ENCODE data around the gene TRIOBP. TPM values are rescaled to one million over a fixed set of nuclear protein-coding genes. Genes with fewer than 3 reads are reported as not detected.

TRIOBP gene
- total and polyA plus RNA-seq, 2 of the 13 experiments (the other 11 are each of a cell fraction or from before 2014, with no cell fraction given): 6.1 to 15.4 TPM

DNA sequence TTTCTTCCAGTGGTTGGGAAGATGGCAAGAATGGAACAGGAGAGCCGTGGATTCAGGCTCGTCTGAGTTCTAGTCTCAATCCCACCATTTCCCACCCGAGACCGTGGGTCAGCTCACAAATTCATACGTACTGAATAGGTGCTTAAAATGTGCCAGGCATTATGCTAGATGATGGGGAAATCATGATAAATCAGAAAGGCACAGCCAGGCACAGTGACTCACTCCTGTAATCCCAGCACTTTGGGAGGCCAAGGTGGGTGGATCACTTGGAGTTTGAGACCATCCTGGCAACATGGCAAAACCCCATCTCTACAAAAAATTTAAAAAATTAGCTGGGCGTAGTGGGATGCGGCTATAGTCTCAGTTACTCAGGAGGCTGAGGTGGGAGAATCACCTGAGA is 7.1 kb downstream of the TRIOBP start (continued):
- TF ChIP-seq YEATS4 (CRISPR knock-in tag; IDR thresholded peaks at IDR 0.05; ENCODE audit: borderline replicate concordance) (no peak), ZNF678 (CRISPR knock-in tag; IDR thresholded peaks at IDR 0.05) (no peak), TFDP2 (CRISPR knock-in tag; IDR thresholded peaks at IDR 0.05) (no peak), ZNF12 (CRISPR knock-in tag; IDR thresholded peaks at IDR 0.05) (no peak)

- Histone ChIP-seq H2AFZ (ENCODE audit: low read length) (no peak overlapping the region), H4K20me1 (ENCODE audit: insufficient read depth, low read length) (no peaks in the 10 kb centered on the region), H3K4me3 (replicated peaks in 1 of 3; ENCODE audit: insufficient read depth in 1 of 3, low read depth in 2 of 3, low read length in 3 of 3) (no peak overlapping the region), H3K9me3 (ENCODE audit: low read length) (no peaks in the 10 kb centered on the region), H3K27ac (ENCODE audit: extremely low read length, insufficient read depth, low read length) (no peak overlapping the region), H3K4me2 (ENCODE audit: low read depth, low read length) (no peak overlapping the region), H3K9ac (ENCODE audit: insufficient read depth, low read depth, low read length) (no peak overlapping the region), H3K4me1 (ENCODE audit: insufficient read depth, low read length) (no peaks in the 10 kb centered on the region), H3K27me3 (ENCODE audit: control insufficient read depth in 1 of 2, insufficient read depth in 2 of 2, low read length in 2 of 2) (no peaks in the 10 kb centered on the region), H3K79me2 (ENCODE audit: insufficient read depth, low read length) (no peaks in the 10 kb centered on the region), H3K36me3 (replicated peaks in 1 of 2; ENCODE audit: control insufficient read depth in 1 of 2, insufficient read depth in 2 of 2, low read length in 2 of 2) (peaks cover 0 to 2% of the 10 kb centered on the region in 2 experiments; a peak in 1 of 5 replicates)
- no TSS peak for BruUV-seq (replicated peaks)
- ATAC-seq (no peak), FAIRE-seq (no peak), DNase-seq (ENCODE audit: low spot score) (no peak)
- POLR2A ChIA-PET: no interaction called here
- TF ChIP-seq AHDC1 (CRISPR knock-in tag; IDR thresholded peaks at IDR 0.05; ENCODE audit: borderline replicate concordance) (no peak), ZNF260 (CRISPR knock-in tag; IDR thresholded peaks at IDR 0.05; ENCODE audit: borderline replicate concordance, low read depth) (no peak), ZNF121 (CRISPR knock-in tag; IDR thresholded peaks at IDR 0.05) (peak; percentile 78)
- intact Hi-C loops (cut with micrococcal nuclease; ENCODE audit: unreplicated experiment) (no loop called here), in situ Hi-C loops (cut with HindIII; ENCODE audit: extremely low pct_ligation_motif_present, low pct_unique_long_range_greater_than_20kb) (no loop called here)
- WGBS (ENCODE audit: low lambda C conversion rate): 92% methylated on average over 3 of the region's 3 CpGs
- CTCF ChIA-PET (ENCODE audit: low intra/inter-chr PET ratio, low total read pairs): no interaction called here
Observed at GRCh38 chr22:37704645-37705044, 7.8 kb downstream of the TRIOBP start.
